HFFc6 (cell line): ENCODE data around the gene FN1. TPM values are rescaled to one million over a fixed set of nuclear protein-coding genes. Genes with fewer than 3 reads are reported as not detected.

Experiments
- DNase-seq: peaks from one replicate; pipeline ENCODE4 v3.0.0-alpha.2; 2018
- H3K27ac Mint-ChIP-seq: 2 replicates; pipeline ENCODE4 v1.8.0; 2020; ENCODE audit warnings: mild to moderate bottlenecking, mixed read lengths
- H3K27me3 Mint-ChIP-seq: 2 replicates; pipeline ENCODE4 v1.8.0; 2021; ENCODE audit warnings: mild to moderate bottlenecking, moderate library complexity, mixed read lengths; ENCODE audit not compliant: insufficient read depth
- H3K36me3 Mint-ChIP-seq: 2 replicates; pipeline ENCODE4 v1.8.0; 2021; ENCODE audit warnings: low read depth, mixed read lengths
- H3K4me1 Mint-ChIP-seq: 2 replicates; pipeline ENCODE4 v1.8.0; 2020; ENCODE audit warnings: low read depth, mixed read lengths
- H3K4me3 Mint-ChIP-seq: 2 replicates; pipeline ENCODE4 v1.8.0; 2020; ENCODE audit warnings: mild to moderate bottlenecking, moderate library complexity, mixed read lengths
- H3K9me3 Mint-ChIP-seq: 2 replicates; pipeline ENCODE4 v1.8.0; 2020; ENCODE audit warnings: mild to moderate bottlenecking, mixed read lengths
- total RNA-seq, 6 experiments: library from RNA; stranded (reverse); fragmentation: NEBNext Ultra II Directional; extraction: Animal tissue kit (Norgen Biotek cat#: 25700); gene quantifications; 2 replicates in 1 of 6; 3 replicates in 5 of 6; pipeline ENCODE4 v1.2.3, GENCODE V29; 2021
- TF ChIP-seq, protein P1 (sequence below): fragments of 200-600 bp; sonication (generic); IDR thresholded peaks from 2 replicates; pipeline ENCODE4 v1.5.0; 2021; ENCODE audit warnings: antibody characterized with exemption, mild to moderate bottlenecking

Gene FN1
- total RNA-seq, 6 experiments from 2014 or later = 2,848 to 5,249 (median 2,869) TPM

DNA sequence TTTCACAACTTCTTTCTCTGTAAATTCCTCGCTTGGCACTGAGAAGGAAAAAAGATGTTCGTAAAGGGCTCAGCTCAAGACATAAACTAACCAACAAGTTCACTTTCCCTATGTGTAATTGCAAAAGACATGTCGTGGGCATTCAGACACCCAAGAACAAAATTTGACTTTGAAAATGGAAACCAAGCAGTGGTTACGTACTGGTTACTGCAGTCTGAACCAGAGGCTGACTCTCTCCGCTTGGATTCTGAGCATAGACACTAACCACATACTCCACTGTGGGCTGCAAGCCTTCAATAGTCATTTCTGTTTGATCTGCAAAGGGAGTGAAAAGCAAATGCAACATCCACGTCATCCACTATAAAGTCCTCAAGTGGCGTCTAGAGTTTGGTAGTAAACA, 53.9 kb downstream of the FN1 start:
- peaks cover 72% of the 10 kb centered on the region for H3K36me3 Mint-ChIP-seq
- TF ChIP-seq, protein P1, sequence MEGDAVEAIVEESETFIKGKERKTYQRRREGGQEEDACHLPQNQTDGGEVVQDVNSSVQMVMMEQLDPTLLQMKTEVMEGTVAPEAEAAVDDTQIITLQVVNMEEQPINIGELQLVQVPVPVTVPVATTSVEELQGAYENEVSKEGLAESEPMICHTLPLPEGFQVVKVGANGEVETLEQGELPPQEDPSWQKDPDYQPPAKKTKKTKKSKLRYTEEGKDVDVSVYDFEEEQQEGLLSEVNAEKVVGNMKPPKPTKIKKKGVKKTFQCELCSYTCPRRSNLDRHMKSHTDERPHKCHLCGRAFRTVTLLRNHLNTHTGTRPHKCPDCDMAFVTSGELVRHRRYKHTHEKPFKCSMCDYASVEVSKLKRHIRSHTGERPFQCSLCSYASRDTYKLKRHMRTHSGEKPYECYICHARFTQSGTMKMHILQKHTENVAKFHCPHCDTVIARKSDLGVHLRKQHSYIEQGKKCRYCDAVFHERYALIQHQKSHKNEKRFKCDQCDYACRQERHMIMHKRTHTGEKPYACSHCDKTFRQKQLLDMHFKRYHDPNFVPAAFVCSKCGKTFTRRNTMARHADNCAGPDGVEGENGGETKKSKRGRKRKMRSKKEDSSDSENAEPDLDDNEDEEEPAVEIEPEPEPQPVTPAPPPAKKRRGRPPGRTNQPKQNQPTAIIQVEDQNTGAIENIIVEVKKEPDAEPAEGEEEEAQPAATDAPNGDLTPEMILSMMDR = no peak
- peaks cover 33% of the 10 kb centered on the region for H3K27me3 Mint-ChIP-seq
- H3K4me1 Mint-ChIP-seq = peaks cover 5% of the 10 kb centered on the region; the same call in 1 of the 2 replicates
- H3K27ac Mint-ChIP-seq = peak overlapping the region; percentile 59
- peak overlapping the region; percentile 13; the same call in 1 of the 2 replicates for H3K4me3 Mint-ChIP-seq
- no peak for DNase-seq
- peaks cover 4% of the 10 kb centered on the region; the same call in 1 of the 2 replicates for H3K9me3 Mint-ChIP-seq

DNA sequence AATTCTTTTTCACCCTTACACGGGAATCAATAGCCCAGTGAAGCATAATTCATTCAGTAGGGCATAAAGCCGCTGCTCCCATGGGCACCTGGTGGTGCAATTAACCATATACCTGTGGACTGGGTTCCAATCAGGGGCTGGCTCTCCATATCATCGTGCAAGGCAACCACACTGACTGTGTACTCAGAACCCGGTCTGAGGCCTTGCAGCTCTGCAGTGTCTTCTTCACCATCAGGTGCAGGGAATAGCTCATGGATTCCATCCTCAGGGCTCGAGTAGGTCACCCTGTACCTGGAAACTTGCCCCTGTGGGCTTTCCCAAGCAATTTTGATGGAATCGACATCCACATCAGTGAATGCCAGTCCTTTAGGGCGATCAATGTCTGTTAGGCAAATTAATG, 55.2 kb downstream of the FN1 start:
- peaks cover 75% of the 10 kb centered on the region for H3K36me3 Mint-ChIP-seq
- peaks cover 4% of the 10 kb centered on the region; the same call in 1 of the 2 replicates for H3K9me3 Mint-ChIP-seq
- no peak overlapping the region; the same call in 1 of the 2 replicates for H3K4me3 Mint-ChIP-seq
- H3K27me3 Mint-ChIP-seq = peaks cover 27% of the 10 kb centered on the region
- peaks cover 5% of the 10 kb centered on the region; the same call in 1 of the 2 replicates for H3K4me1 Mint-ChIP-seq
- TF ChIP-seq, protein P1 = no peak
- no peak overlapping the region for H3K27ac Mint-ChIP-seq
- DNase-seq = no peak

DNA sequence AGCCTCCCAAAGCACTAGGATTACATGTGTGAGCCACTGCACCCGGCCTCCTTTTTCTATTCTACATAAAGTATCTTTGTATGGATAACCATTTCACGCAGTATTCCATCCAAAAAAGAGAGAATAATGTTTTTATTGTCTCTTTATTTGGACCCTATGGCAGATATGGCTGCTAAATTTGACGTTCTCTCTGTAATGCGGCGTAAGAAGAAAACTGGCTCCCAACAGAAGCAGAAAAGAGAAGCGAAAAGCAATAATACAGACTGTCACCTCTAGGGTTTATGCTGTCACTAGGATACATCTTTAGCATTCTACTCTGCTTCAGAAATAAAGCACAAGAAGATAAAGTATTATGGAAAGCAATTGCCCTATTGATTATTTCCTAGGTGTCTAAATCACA, 55.9 kb downstream of the FN1 start:
- DNase-seq = no peak
- H3K4me1 Mint-ChIP-seq = peaks cover 5% of the 10 kb centered on the region; the same call in 1 of the 2 replicates
- peaks cover 22% of the 10 kb centered on the region for H3K27me3 Mint-ChIP-seq
- H3K4me3 Mint-ChIP-seq = no peak overlapping the region
- peaks cover 4% of the 10 kb centered on the region; the same call in 1 of the 2 replicates for H3K9me3 Mint-ChIP-seq
- peaks cover 83% of the 10 kb centered on the region for H3K36me3 Mint-ChIP-seq
- H3K27ac Mint-ChIP-seq = peak overlapping the region; percentile 9
- TF ChIP-seq, protein P1 = no peak

DNA sequence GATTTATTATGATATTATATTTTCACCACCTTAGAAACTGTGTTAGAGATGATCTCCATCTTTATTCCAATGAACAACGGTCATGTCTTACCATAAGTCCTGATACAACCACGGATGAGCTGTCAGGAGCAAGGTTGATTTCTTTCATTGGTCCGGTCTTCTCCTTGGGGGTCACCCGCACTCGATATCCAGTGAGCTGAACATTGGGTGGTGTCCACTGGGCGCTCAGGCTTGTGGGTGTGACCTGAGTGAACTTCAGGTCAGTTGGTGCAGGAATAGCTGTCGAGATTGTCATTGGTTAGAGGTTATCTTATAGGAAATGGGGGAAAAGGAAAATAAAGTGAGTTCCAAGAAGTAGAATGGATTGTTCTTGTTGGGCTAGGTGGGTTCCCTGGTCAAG, 56.8 kb downstream of the FN1 start:
- Mint-ChIP-seq H3K27me3 (peaks cover 32% of the 10 kb centered on the region), H3K4me3 (peak overlapping the region; percentile 24; the same call in 1 of the 2 replicates), H3K9me3 (peaks cover 4% of the 10 kb centered on the region; the same call in 1 of the 2 replicates), H3K27ac (peak overlapping the region; percentile 81), H3K36me3 (peaks cover 92% of the 10 kb centered on the region), H3K4me1 (peaks cover 5% of the 10 kb centered on the region; the same call in 1 of the 2 replicates)
- TF ChIP-seq, protein P1 = no peak
- DNase-seq = no peak

DNA sequence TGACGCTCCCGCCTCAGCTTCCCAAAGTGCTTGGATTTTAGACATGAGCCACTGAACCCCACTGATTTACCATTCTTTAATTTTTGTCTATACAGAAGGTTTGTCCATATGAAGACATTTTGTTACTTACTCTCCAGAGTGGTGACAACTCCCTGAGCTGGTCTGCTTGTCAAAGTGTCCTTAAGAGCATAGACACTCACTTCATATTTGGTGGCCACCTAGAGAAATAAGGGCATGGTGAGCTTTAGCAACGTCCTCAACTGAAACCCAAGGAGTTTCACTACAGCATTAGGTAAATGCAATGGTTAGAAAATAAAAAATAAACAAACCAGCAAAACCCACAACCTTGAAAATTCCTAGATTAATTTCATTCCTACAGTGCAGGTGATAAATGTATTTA, 57.8 kb downstream of the FN1 start:
- H3K9me3 Mint-ChIP-seq = peaks cover 4% of the 10 kb centered on the region; the same call in 1 of the 2 replicates
- H3K27me3 Mint-ChIP-seq = peaks cover 40% of the 10 kb centered on the region
- no peak overlapping the region for H3K4me3 Mint-ChIP-seq
- DNase-seq = no peak
- TF ChIP-seq, protein P1 = no peak
- H3K36me3 Mint-ChIP-seq = peaks cover 88% of the 10 kb centered on the region
- H3K4me1 Mint-ChIP-seq = peaks cover 5% of the 10 kb centered on the region; the same call in 1 of the 2 replicates
- H3K27ac Mint-ChIP-seq = 0 out of 2 replicates have a peak overlapping the region, but pooled peaks have one; percentile 52
